Loucy (cell line): ENCODE data around the gene APCDD1.
A peak's percentile ranks its signal among the peaks of the same experiment; 100 is the strongest.

ENCODE experiments used
- H2AFZ ChIP-seq: fragments of 200-600 bp; sonication (generic); 2 replicates; pipeline ENCODE4 v1.6.0; 2016; ENCODE audit warnings: antibody characterized with exemption, mild to moderate bottlenecking, low read length, moderate library complexity
- H3F3A ChIP-seq: fragments of 200-600 bp; 2 replicates; pipeline ENCODE4 v1.6.0; 2016; ENCODE audit warnings: antibody characterized with exemption, low read depth, mild to moderate bottlenecking
- H3K27me3 ChIP-seq: fragments of 200-600 bp; sonication (generic); 2 replicates; pipeline ENCODE4 v1.6.1; 2014; ENCODE audit warnings: low read length, mild to moderate bottlenecking; ENCODE audit not compliant: insufficient read depth, poor library complexity, severe bottlenecking
- H3K36me3 ChIP-seq: fragments of 200-600 bp; sonication (generic); 2 replicates; pipeline ENCODE4 v1.6.1; 2016; ENCODE audit warnings: low read length; ENCODE audit not compliant: insufficient read depth
- H3K4me1 ChIP-seq: fragments of 200-600 bp; sonication (generic); 2 replicates; pipeline ENCODE4 v1.5.1; 2014; ENCODE audit warnings: low read length, mild to moderate bottlenecking; ENCODE audit not compliant: insufficient read depth, poor library complexity, severe bottlenecking
- H3K4me2 ChIP-seq: fragments of 200-600 bp; sonication (generic); 2 replicates; pipeline ENCODE4 v1.6.0; 2014; ENCODE audit warnings: antibody characterized with exemption, low read length, low read depth, mild to moderate bottlenecking; ENCODE audit not compliant: poor library complexity, severe bottlenecking
- H3K4me3 ChIP-seq: fragments of 200-600 bp; sonication (generic); 2 replicates; pipeline ENCODE4 v1.5.1; 2014; ENCODE audit warnings: low read length, mild to moderate bottlenecking, mixed read lengths; ENCODE audit not compliant: poor library complexity, severe bottlenecking
- H3K79me2 ChIP-seq: fragments of 200-600 bp; sonication (generic); 2 replicates; pipeline ENCODE4 v1.6.1; 2014; ENCODE audit warnings: low read length; ENCODE audit not compliant: insufficient read depth
- H3K9ac ChIP-seq: fragments of 200-600 bp; sonication (generic); 2 replicates; pipeline ENCODE4 v1.6.0; 2014; ENCODE audit warnings: mild to moderate bottlenecking, low read depth, low read length, moderate library complexity; ENCODE audit not compliant: poor library complexity, severe bottlenecking
- H3K9me2 ChIP-seq: fragments of 200-600 bp; sonication (generic); replicated peaks from 2 replicates; pipeline ENCODE4 v1.6.1; 2016; ENCODE audit warnings: low read depth, low read length, mixed read lengths
- H3K9me3 ChIP-seq: fragments of 200-600 bp; sonication (generic); 2 replicates; pipeline ENCODE4 v1.6.1; 2014; ENCODE audit warnings: mild to moderate bottlenecking, antibody characterized with exemption, low read length, low read depth; ENCODE audit not compliant: insufficient read depth
- H4K20me1 ChIP-seq: fragments of 200-600 bp; sonication (generic); 2 replicates; pipeline ENCODE4 v1.6.0; 2014; ENCODE audit warnings: antibody characterized with exemption, low read length, mild to moderate bottlenecking; ENCODE audit not compliant: insufficient read depth, poor library complexity, severe bottlenecking
- EZH2phosphoT487 ChIP-seq: fragments of 200-600 bp; IDR thresholded peaks from 2 replicates; pipeline ENCODE4 v1.6.1; 2018; ENCODE audit warnings: antibody characterized with exemption, mild to moderate bottlenecking, moderate library complexity, borderline replicate concordance
- TF ChIP-seq, protein P1 (sequence below): fragments of 200-600 bp; sonication (generic); conservative IDR thresholded peaks from 2 replicates; pipeline ENCODE4 v1.5.1; 2014; ENCODE audit warnings: mild to moderate bottlenecking, antibody characterized with exemption, low read length

APCDD1 gene

DNA sequence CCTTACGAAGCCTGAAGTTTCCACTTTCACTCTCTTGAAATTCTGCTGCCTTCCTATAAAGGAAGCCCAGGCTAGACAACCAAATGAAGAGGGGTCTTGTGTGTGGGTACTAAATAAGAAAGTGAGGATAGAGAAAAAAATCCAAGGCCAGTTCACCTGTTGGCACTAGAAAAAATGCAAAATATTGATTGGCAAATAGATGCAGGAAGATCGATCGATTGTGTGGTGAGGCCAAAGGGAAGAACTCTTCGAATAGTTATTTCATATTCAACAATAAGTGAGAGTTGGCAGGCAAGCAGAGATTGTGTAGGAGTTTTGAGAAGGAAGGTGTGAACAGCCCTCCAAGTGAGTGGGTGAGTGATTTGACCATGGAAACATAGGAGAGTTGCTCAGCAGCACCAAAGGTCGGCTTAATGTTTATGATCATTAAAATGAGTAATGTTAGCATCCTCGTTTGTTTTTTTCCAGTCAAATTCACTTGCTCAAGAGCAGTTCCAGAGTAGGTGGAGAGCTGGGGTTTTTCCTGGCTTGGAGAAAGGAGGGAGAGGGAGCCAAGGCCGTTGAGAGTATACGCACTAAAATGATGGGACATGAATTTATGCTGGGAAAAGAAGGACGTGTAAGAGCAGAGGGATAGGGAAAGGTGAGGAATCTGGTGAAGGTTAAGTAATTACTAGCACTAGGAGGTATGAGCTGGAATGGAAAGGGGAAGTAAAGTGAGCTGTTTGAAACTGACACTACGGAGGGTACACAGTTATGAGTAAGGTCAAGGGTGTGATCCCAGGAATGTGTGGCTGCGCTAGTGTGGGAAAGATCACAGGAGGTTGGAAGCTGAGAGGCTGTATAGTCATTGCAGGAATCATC is 70.3 kb downstream of the APCDD1 start:
- TF ChIP-seq, protein P1, sequence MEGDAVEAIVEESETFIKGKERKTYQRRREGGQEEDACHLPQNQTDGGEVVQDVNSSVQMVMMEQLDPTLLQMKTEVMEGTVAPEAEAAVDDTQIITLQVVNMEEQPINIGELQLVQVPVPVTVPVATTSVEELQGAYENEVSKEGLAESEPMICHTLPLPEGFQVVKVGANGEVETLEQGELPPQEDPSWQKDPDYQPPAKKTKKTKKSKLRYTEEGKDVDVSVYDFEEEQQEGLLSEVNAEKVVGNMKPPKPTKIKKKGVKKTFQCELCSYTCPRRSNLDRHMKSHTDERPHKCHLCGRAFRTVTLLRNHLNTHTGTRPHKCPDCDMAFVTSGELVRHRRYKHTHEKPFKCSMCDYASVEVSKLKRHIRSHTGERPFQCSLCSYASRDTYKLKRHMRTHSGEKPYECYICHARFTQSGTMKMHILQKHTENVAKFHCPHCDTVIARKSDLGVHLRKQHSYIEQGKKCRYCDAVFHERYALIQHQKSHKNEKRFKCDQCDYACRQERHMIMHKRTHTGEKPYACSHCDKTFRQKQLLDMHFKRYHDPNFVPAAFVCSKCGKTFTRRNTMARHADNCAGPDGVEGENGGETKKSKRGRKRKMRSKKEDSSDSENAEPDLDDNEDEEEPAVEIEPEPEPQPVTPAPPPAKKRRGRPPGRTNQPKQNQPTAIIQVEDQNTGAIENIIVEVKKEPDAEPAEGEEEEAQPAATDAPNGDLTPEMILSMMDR: no peak
- TF ChIP-seq EZH2phosphoT487: no peak
- H3K4me3 ChIP-seq: peak overlapping the region; percentile 96

DNA sequence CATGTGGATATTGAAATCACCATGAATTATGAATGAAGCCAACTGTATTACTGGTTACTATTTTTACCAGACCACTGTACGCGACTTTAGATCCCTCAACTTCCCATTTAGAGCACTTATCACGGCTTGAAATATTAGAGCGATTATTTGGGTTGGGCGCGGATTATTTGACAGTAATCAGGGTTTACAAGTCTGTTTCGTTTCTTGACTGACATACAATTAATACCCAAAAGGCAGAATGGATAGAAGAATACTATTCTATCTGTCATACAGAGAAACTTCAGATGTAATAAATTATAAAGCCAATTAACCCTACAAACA is 70.9 kb downstream of the APCDD1 start:
- Histone ChIP-seq H3K79me2 (peaks cover 42% of the 10 kb centered on the region), H2AFZ (peak overlapping the region; percentile 89), H3K4me1 (peaks cover 23% of the 10 kb centered on the region), H3K9me3 (no peaks in the 10 kb centered on the region), H3F3A (no peaks in the 10 kb centered on the region), H3K4me2 (peak overlapping the region; percentile 69), H3K27me3 (no peaks in the 10 kb centered on the region), H4K20me1 (peaks cover 29% of the 10 kb centered on the region), H3K36me3 (no peaks in the 10 kb centered on the region), H3K9me2 (no peaks in the 10 kb centered on the region), H3K4me3 (peak overlapping the region; percentile 96), H3K9ac (peak overlapping the region; percentile 81)
- no peak for TF ChIP-seq EZH2phosphoT487
- TF ChIP-seq, protein P1: no peak

More for the DNA sequence above, 70.3 kb downstream of the APCDD1 start:
- no peaks in the 10 kb centered on the region for H3K9me3 ChIP-seq
- peak overlapping the region; percentile 69 for H3K4me2 ChIP-seq
- peaks cover 23% of the 10 kb centered on the region for H4K20me1 ChIP-seq
- H3K4me1 ChIP-seq: peaks cover 23% of the 10 kb centered on the region
- no peaks in the 10 kb centered on the region for H3K36me3 ChIP-seq
- H3K27me3 ChIP-seq: no peaks in the 10 kb centered on the region
- no peak overlapping the region for H2AFZ ChIP-seq
- H3K9ac ChIP-seq: no peak overlapping the region
- no peaks in the 10 kb centered on the region for H3K9me2 ChIP-seq
- no peaks in the 10 kb centered on the region for H3F3A ChIP-seq
- peaks cover 36% of the 10 kb centered on the region for H3K79me2 ChIP-seq

DNA sequence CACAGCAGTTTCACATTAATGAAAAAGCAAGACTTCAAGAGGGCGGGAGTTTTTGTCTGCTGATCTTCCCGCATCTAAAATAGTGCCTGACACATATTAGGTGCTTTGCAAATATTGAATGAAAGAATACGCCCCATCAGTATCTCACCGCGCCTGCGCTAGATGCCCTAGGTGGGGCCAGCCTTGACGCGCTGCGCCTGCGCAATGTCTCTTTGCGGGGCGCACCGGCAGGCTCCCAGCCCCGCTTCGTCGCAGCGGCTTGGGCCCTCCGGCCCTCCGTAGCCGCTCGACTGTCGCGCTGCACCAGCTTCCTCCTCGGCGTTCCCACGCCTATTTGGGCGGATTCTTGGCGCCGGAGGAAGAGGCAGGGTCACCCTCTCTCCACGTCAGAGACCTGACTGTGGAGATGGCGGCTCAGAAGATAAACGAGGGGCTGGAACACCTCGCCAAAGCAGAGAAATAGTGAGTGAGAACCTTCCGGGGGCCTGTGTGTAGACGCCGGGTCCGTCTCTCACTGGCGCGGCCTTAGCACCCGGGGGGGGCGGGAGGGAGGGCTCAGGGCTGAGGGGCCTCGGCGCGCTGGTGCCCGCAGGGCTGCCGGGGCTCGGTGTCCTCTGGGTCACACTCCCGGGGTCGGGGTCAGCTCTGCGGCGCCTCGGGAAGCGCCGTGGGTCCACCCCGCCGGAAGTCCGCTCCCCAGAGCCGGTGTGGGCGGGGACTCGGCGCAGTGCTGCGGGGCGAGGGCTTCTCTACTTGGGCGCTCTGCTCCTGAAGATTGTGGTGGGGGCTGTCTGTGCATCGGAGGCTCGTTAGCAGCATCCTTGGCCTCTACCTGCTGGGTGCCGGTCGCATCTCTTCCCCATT is 71.5 kb downstream of the APCDD1 start, which contains the start of gene NAPG:
Gene NAPG, plus strand, starts transcription at position 331 of the 864 bp plus-strand sequence. Its CDS starts 76 bp downstream, at position 407.
- Histone ChIP-seq H2AFZ (peak within 1 kb of the TSS; percentile 89), H4K20me1 (peaks cover 35% of the 10 kb centered on the region), H3K9me3 (no peaks in the 10 kb centered on the region), H3K9ac (peak within 1 kb of the TSS; percentile 81), H3K79me2 (peaks cover 48% of the 10 kb centered on the region), H3F3A (no peaks in the 10 kb centered on the region), H3K27me3 (no peaks in the 10 kb centered on the region), H3K4me3 (peak within 1 kb of the TSS; percentile 96), H3K4me2 (peak within 1 kb of the TSS; percentile 88), H3K36me3 (no peaks in the 10 kb centered on the region), H3K9me2 (no peaks in the 10 kb centered on the region), H3K4me1 (peaks cover 29% of the 10 kb centered on the region)
- no peak for TF ChIP-seq EZH2phosphoT487
- TF ChIP-seq, protein P1: no peak
